ENCODE data around the gene APOD.

APOD gene

DNA sequence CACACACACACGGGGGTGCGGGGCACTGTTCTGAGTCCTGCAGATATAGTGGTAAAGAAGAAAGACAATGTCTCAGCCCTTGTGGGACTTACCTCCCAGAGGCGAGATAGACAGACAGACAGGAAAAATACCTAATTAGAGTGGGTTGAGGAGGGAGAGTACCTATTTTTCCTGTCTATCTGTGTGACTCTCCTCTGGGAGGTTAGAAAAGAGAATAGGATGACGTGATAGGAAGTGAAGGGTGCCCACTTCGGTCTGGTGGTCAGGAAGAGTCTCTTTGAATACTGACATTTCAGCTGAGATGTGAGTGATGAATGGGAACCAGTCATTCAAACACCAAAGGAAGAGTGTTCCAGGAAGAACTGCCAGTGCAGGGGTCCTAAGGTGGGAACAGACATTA, 4.1 kb upstream of the APOD start:
- in situ Hi-C loops (cut with HindIII; ENCODE audit: low pct_ligation_motif_present, low sequenced_read_pairs): no loop called here
- Histone ChIP-seq H3K27me3 (replicated peaks) (no peaks in the 10 kb centered on the region), H3K27ac (no peak overlapping the region), H3K4me3 (ENCODE audit: low read depth, low read length) (no peak overlapping the region), H3K36me3 (replicated peaks) (no peaks in the 10 kb centered on the region)
- no peak for DNase-seq
- TF ChIP-seq, protein P1, sequence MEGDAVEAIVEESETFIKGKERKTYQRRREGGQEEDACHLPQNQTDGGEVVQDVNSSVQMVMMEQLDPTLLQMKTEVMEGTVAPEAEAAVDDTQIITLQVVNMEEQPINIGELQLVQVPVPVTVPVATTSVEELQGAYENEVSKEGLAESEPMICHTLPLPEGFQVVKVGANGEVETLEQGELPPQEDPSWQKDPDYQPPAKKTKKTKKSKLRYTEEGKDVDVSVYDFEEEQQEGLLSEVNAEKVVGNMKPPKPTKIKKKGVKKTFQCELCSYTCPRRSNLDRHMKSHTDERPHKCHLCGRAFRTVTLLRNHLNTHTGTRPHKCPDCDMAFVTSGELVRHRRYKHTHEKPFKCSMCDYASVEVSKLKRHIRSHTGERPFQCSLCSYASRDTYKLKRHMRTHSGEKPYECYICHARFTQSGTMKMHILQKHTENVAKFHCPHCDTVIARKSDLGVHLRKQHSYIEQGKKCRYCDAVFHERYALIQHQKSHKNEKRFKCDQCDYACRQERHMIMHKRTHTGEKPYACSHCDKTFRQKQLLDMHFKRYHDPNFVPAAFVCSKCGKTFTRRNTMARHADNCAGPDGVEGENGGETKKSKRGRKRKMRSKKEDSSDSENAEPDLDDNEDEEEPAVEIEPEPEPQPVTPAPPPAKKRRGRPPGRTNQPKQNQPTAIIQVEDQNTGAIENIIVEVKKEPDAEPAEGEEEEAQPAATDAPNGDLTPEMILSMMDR (IDR thresholded peaks at IDR 0.05; ENCODE audit: low read depth, low read length, missing control alignments): no peak

GRCh38 chr3:195587406-195587805, 3.7 kb upstream of the APOD start:
- DNase-seq: no peak
- Histone ChIP-seq H3K27me3 (replicated peaks) (no peaks in the 10 kb centered on the region), H3K4me3 (ENCODE audit: low read depth, low read length) (no peak overlapping the region), H3K27ac (no peak overlapping the region), H3K36me3 (replicated peaks) (no peaks in the 10 kb centered on the region)
- TF ChIP-seq, protein P1 (IDR thresholded peaks at IDR 0.05; ENCODE audit: low read depth, low read length, missing control alignments): no peak
- in situ Hi-C loops (cut with HindIII; ENCODE audit: low pct_ligation_motif_present, low sequenced_read_pairs): no loop called here

- Histone ChIP-seq H3K4me3 (ENCODE audit: low read depth, low read length) (no peak overlapping the region), H3K27ac (no peak overlapping the region), H3K27me3 (replicated peaks) (no peaks in the 10 kb centered on the region), H3K36me3 (replicated peaks) (no peaks in the 10 kb centered on the region)
- in situ Hi-C loops (cut with HindIII; ENCODE audit: low pct_ligation_motif_present, low sequenced_read_pairs): no loop called here
- no peak for DNase-seq
- TF ChIP-seq, protein P1 (IDR thresholded peaks at IDR 0.05; ENCODE audit: low read depth, low read length, missing control alignments): no peak
Measured at GRCh38 chr3:195584543-195584870, 767 bp upstream of the APOD start.

DNA sequence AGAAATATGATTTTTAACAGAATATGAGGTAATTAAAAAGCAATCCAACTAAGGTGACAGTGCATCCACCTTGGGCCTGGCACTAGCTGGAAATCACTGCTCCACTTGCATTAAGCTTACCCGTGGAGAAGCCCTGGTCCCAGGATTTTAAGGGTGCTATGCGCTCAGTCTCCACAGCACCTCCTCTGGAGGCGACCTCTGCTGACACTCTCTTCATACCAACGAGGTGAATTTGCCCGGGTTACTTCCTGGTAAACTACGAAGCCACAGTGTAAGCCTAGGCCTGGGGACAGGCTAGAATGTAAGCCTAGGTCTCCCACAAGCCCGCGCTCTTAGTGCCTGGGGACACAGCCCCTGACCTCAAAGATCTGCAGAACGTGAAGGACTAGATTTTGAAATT, 793 bp downstream of the APOD start:
- in situ Hi-C loops (cut with HindIII; ENCODE audit: low pct_ligation_motif_present, low sequenced_read_pairs): no loop called here
- TF ChIP-seq, protein P1 (IDR thresholded peaks at IDR 0.05; ENCODE audit: low read depth, low read length, missing control alignments): peak; percentile 2

GRCh38 chr3:195580744-195581443, 2.8 kb downstream of the APOD start:
- in situ Hi-C loops (cut with HindIII; ENCODE audit: low pct_ligation_motif_present, low sequenced_read_pairs): no loop called here
- no peaks in the 10 kb centered on the region for H3K36me3 ChIP-seq (replicated peaks)
- DNase-seq: peak; percentile 12
- TF ChIP-seq, protein P1 (IDR thresholded peaks at IDR 0.05; ENCODE audit: low read depth, low read length, missing control alignments): no peak
- H3K27me3 ChIP-seq (replicated peaks): no peaks in the 10 kb centered on the region
- no peak overlapping the region for H3K4me3 ChIP-seq (ENCODE audit: low read depth, low read length)
- no peak overlapping the region for H3K27ac ChIP-seq

More for the DNA sequence above, 793 bp downstream of the APOD start:
- no peaks in the 10 kb centered on the region for H3K36me3 ChIP-seq (replicated peaks)
- no peak overlapping the region for H3K4me3 ChIP-seq (ENCODE audit: low read depth, low read length)
- H3K27me3 ChIP-seq (replicated peaks): no peaks in the 10 kb centered on the region
- no peak for DNase-seq
- no peak overlapping the region for H3K27ac ChIP-seq

GRCh38 chr3:195579281-195579680, 4.5 kb downstream of the APOD start:
- H3K27ac ChIP-seq: no peak overlapping the region
- no peak overlapping the region for H3K4me3 ChIP-seq (ENCODE audit: low read depth, low read length)
- in situ Hi-C loops (cut with HindIII; ENCODE audit: low pct_ligation_motif_present, low sequenced_read_pairs): no loop called here
- no peaks in the 10 kb centered on the region for H3K27me3 ChIP-seq (replicated peaks)
- TF ChIP-seq, protein P1 (IDR thresholded peaks at IDR 0.05; ENCODE audit: low read depth, low read length, missing control alignments): no peak
- no peak for DNase-seq
- H3K36me3 ChIP-seq (replicated peaks): no peaks in the 10 kb centered on the region
